Measurements from ENCODE around the gene HIGD2A. TPM values are rescaled to one million over a fixed set of nuclear protein-coding genes. Genes with fewer than 3 reads are reported as not detected.

The HIGD2A gene
- 165 TPM for total RNA-seq (2013)
- polyA plus RNA-seq: 100 to 1,000 TPM; 101 to 298 (median 260) TPM
- polyA minus RNA-seq: 34.9 and 87.7 TPM in 2 replicates
- 14.6 to 74.0 (median 42.7) reads per million in 11 experiments for total RNA-seq

- Histone ChIP-seq H3K79me2 (ENCODE audit: insufficient read depth, low read length) (peaks cover 41% of the 10 kb centered on the region), H3K4me1 (ENCODE audit: control insufficient read depth in 1 of 2, insufficient read depth in 2 of 2, low read length in 2 of 2) (peaks cover 34 to 45% of the 10 kb centered on the region in 2 donors), H2AFZ (ENCODE audit: insufficient read depth, low read depth, low read length, poor library complexity, severe bottlenecking) (peak within 1 kb of the TSS; percentile 93), H3K36me3 (replicated peaks in 1 of 2; ENCODE audit: control insufficient read depth in 1 of 2, insufficient read depth in 2 of 2, low read length in 2 of 2) (peaks cover 31 to 63% of the 10 kb centered on the region in 2 donors), H3K4me3 (replicated peaks in 1 of 3; ENCODE audit: low read depth in 2 of 3, low read length in 3 of 3) (peak within 1 kb of the TSS; percentile 66 to 98 (median 73)), H3K9me3 (replicated peaks in 1 of 2; ENCODE audit: control insufficient read depth in 1 of 2, insufficient read depth in 1 of 2, low read length in 2 of 2) (no peaks in the 10 kb centered on the region), H3K27ac (ENCODE audit: low read depth in 1 of 2, low read length in 2 of 2) (peak within 1 kb of the TSS; percentile 95 to 96), H4K20me1 (ENCODE audit: insufficient read depth, low read length) (peaks cover 11% of the 10 kb centered on the region), H3K4me2 (replicated peaks; ENCODE audit: extremely low read depth, low read length, poor library complexity, severe bottlenecking) (peak within 1 kb of the TSS; percentile 97), H3K9ac (ENCODE audit: insufficient read depth, low read length, poor library complexity, severe bottlenecking) (peak within 1 kb of the TSS; percentile 83), H3K27me3 (ENCODE audit: control insufficient read depth in 2 of 2, insufficient read depth in 2 of 2, low read length in 2 of 2) (no peaks in the 10 kb centered on the region)
- Mint-ChIP-seq H3K4me3 (peak within 1 kb of the TSS; percentile 98 to 99), H3K9me3 (no peaks in the 10 kb centered on the region), H3K27ac (peak within 1 kb of the TSS; percentile 98 to 100 (median 100)), H3K27me3 (ENCODE audit: low read depth in 3 of 3) (peaks cover 0 to 2% (median 0%) of the 10 kb centered on the region in 3 donors), H3K36me3 (peaks cover 41 to 61% of the 10 kb centered on the region in 2 donors), H3K4me1 (peaks cover 47% of the 10 kb centered on the region)
- intact Hi-C loops (cut with micrococcal nuclease): loop anchor here (2.0 to 10.0 kb wide), 4 partner anchors 28 to 148 kb away; partner anchors contain the start of genes FAF2 (in 2 of the 2), RNF44 (in 2 of the 2) and KIAA1191 (in 1 of the 2)
- peak; percentile 97 to 99 (median 98) for DNase-seq
- no peak for TF ChIP-seq CTCF (IDR thresholded peaks at IDR 0.05)
- under 1% methylated on average over 38 of the region's 47 CpGs for WGBS (ENCODE audit: insufficient coverage)
These were observed at the start of gene HIGD2A, which contains the start of gene NOP16 for GRCh38 chr5:176388444-176389134. Gene HIGD2A, plus strand, starts transcription at chr5:176388751. Its CDS starts 69 bp downstream, at chr5:176388820. Gene NOP16, minus strand, starts transcription at chr5:176388598. Its CDS starts 59 bp downstream, at chr5:176388539.

- no peak for TF ChIP-seq CTCF (IDR thresholded peaks at IDR 0.05)
- peaks cover 0 to 2% (median 0%) of the 10 kb centered on the region in 7 donors for H3K9me3 Mint-ChIP-seq
- H3K27me3 ChIP-seq (ENCODE audit: control insufficient read depth in 2 of 2, insufficient read depth in 2 of 2, low read length in 2 of 2): no peaks in the 10 kb centered on the region
- H2AFZ ChIP-seq (ENCODE audit: insufficient read depth, low read depth, low read length, poor library complexity, severe bottlenecking): no peak overlapping the region
- no peak overlapping the region for H3K27ac Mint-ChIP-seq
- intact Hi-C loops (cut with micrococcal nuclease): no loop called here
- H3K4me1 Mint-ChIP-seq: no peaks in the 10 kb centered on the region
- H3K4me1 ChIP-seq (ENCODE audit: control insufficient read depth in 1 of 2, insufficient read depth in 2 of 2, low read length in 2 of 2): no peaks in the 10 kb centered on the region
- DNase-seq: no peak
- H4K20me1 ChIP-seq (ENCODE audit: insufficient read depth, low read length): no peaks in the 10 kb centered on the region
- H3K9ac ChIP-seq (ENCODE audit: insufficient read depth, low read length, poor library complexity, severe bottlenecking): no peak overlapping the region
- no peaks in the 10 kb centered on the region for H3K9me3 ChIP-seq (replicated peaks in 1 of 2; ENCODE audit: control insufficient read depth in 1 of 2, insufficient read depth in 1 of 2, low read length in 2 of 2)
- H3K36me3 Mint-ChIP-seq: peaks cover 58 to 65% of the 10 kb centered on the region in 2 donors
- no peak overlapping the region for H3K4me3 Mint-ChIP-seq
- H3K79me2 ChIP-seq (ENCODE audit: insufficient read depth, low read length): no peaks in the 10 kb centered on the region
- no peaks in the 10 kb centered on the region for H3K27me3 Mint-ChIP-seq (ENCODE audit: low read depth in 3 of 3)
- WGBS (ENCODE audit: insufficient coverage): no CpG with 5 or more reads among the region's 5 CpGs
- no peak overlapping the region for H3K27ac ChIP-seq (ENCODE audit: low read depth in 1 of 2, low read length in 2 of 2)
- H3K4me3 ChIP-seq (replicated peaks in 1 of 3; ENCODE audit: low read depth in 2 of 3, low read length in 3 of 3): no peak overlapping the region
- peaks cover 34 to 93% of the 10 kb centered on the region in 2 donors for H3K36me3 ChIP-seq (replicated peaks in 1 of 2; ENCODE audit: control insufficient read depth in 1 of 2, insufficient read depth in 2 of 2, low read length in 2 of 2)
- H3K4me2 ChIP-seq (replicated peaks; ENCODE audit: extremely low read depth, low read length, poor library complexity, severe bottlenecking): no peak overlapping the region
These were observed 49.2 kb upstream of the HIGD2A start for GRCh38 chr5:176339304-176339703.
